NCI-H345 treated with DMSO at 0.1 percent for 48 hours (cell line): ENCODE measurements around the gene NYNRIN.
"Not testable (repeated sequence)": the region's sequence is repeated elsewhere in the genome, so short reads cannot be mapped to it uniquely, and the experiment has no call there.

Experiments used
- DNase-seq: peaks from one replicate; lab custom pipeline; 2025; ENCODE audit not compliant: unreplicated experiment; lab: John Stamatoyannopoulos, UW

Gene NYNRIN

DNA sequence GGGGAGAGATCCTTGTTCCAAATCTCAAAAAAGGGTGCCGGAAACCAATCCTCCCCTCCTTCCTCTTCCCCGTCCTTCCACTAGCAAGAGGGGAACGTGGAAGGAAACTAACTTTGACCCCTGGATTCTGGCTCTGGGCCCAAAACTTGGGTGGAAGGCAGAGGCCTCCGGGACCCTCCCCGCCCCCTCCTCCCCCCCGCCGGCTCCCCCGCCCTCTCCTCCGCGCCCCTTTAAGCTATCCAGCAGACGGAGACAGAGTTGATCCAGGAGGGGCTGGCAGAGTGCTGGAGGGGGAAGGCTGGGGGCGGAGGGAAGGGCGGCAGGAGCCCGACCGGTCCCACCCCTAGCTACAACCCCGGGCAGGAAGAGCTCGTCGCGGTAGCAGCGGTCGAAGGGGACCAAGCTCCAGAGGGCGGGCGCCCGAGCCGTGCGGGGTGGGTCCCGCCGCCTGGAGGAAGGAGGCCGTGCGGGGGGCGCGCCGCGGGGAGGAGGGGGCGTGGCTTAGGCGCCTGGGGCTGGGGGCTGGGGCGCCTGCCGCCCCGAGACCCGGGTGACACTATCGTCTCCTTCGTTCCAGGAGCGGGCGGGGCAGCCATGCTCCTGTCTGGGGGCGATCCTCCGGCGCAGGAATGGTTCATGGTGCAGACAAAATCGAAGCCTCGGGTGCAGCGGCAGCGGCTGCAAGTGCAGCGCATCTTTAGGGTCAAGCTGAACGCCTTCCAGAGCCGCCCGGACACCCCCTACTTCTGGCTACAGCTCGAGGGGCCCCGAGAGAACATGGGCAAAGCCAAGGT lies at the start of gene NYNRIN:
NYNRIN (plus strand) TSS at position 351 of the 794 bp plus-strand sequence; CDS start at position 595, 244 bp downstream.
- DNase-seq, result peak; percentile 7

DNA sequence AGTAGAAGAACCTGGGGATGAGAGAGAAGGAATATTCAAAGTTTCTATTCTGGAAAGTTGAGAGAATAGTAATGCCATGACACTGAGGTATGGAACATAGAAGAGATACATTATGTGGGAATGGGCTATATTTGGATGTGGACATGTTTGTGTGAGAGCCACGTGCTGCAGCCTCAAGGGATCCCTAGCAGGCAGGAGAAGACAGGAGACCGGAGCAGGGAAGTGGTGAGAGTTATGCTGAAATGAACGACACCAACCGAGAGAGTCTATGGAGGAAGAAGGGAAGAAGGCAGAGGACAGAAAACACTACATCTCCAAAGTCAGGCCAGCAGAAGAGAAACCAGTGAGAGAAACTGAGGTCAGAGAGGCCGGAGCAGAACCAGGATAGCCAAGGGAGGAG lies 49.1 kb upstream of the NYNRIN start:
- DNase-seq, result no peak

DNA sequence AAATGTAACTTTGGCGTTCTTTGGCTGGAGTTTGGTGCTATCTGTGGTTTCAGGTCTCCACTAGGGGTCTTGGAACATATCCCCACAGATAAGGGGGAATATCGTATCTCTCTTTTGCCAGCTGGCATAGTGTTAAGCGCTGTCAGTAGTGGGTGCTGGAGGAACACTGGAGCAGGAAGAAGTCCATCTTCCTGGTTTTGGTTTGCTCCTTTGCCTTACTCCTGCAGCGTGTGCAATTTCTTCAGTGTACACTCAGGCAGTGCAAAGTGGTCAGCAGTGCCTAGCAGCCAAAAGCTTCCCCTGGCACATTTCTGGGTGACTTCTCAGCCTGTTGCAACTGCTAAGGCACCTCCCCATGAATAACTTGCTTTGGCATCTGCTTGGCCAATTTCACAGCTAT lies 47.3 kb upstream of the NYNRIN start:
- no peak for DNase-seq

DNA sequence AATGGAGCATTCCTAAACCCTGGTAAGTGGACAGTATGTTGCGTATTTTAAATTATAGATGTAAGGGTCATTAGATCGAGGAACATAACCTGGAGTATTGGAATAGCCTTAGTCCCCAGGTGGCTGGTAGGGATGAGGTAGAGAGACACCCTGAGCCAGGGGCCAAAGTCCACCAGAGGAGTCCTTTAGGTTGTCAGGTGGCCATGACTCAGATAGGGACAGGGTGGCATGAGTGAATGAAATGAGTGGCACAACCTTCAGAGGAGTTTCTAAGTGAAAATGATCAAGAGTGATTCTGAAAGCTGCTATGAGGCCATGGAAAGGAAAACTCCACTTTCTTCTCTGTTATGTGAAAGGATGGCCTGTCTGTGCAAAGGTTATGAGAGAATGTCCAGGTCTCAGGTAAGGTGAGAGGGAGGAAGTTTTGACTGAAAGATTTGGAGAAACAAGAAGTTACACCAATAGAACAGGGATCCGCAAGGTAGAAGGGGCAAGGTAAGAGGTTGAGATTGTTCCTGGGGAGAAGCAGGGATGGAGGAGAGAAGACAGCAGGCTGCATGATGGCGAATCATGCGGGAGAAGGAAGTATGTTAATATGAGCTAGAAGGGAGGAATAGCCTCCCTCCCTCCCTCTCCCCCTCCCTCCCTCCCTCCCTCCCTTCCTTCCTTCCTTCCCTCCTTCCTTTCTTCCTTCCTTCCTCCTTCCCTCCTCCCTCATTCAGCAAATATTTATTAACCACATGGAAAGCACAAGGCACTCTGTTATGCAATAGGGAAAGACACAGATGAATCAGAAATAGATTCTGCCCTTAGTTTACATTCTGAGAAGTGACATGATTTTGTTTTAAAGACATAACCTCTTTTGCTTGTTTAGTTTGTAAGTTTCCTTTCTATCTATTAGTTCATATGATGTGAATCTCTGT lies 45.0 kb upstream of the NYNRIN start:
- DNase-seq, result no peak

DNA sequence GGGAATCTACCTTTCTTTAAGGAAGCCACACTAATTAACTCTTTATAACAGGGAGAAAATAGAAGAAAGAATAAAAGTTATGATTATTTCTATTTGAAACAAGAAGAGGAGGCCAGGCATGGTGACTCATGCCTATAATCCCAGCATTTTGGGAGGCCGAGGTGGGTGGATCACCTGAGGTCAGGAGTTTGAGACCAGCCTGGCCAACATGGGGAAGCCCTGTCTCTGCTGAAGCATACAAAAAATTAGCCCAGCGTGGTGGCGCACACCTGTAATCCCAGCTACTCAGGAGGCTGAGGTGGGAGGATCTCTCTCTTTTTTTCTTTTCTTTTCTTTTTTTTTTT lies 44.3 kb upstream of the NYNRIN start:
- DNase-seq, result not testable (repeated sequence)

DNA sequence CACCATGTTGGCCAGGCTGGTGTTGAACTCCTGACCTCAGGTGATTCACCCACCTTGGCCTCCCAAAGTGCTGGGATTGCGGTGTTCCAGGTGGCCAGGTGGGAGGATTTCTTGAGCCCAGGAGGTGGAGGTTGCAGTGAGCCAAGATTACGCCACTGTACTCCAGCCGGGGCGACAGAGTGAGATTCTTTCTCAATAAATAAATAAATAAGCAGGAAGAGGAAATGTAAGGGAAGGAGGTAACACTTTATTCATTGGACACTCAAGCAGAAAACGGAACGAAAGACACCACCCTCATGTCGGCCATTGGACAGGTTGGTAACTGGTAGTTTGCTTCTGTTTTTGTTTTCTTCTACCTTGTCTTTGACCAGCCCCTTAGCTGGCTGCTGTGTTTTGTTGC lies 43.8 kb upstream of the NYNRIN start:
- no peak for DNase-seq

DNA sequence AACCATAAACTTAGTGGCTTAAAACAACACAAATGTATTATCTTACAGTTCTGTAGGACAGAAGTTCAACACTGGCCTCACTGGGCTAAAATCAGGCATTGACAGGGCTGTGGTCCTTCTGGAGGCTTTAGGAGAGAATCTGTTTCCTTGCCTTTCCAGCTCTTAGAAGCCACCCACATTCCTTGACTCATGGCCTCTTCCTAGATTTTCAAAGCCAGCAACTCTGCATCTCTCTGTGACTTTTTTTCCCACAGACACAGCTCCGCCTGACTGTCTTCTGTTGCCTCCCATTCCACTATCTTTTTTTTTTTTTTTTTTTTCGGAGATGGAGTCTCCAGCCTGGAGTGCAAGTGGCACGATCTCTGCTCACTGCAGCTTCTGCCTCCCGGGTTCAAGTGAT lies 42.6 kb upstream of the NYNRIN start:
- DNase-seq, result no peak

DNA sequence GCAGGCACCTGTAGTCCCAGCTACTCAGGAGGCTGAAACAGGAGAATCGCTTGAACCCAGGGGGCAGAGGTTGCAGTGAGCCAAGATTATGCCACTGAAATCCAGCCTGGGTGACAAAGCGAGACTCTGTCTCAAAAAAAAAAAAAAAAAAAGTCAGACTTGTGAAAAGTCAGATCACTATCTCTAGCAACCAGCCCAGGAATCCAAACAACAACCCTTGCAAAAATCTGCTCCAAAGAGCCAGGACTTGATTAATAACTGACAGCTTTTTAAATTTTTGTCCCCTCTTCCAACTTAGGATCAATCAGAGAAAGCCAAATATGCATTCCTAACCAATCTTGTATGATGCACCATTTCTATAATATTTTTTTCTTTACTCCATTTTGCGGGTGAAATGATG lies 38.5 kb upstream of the NYNRIN start:
- no peak for DNase-seq

DNA sequence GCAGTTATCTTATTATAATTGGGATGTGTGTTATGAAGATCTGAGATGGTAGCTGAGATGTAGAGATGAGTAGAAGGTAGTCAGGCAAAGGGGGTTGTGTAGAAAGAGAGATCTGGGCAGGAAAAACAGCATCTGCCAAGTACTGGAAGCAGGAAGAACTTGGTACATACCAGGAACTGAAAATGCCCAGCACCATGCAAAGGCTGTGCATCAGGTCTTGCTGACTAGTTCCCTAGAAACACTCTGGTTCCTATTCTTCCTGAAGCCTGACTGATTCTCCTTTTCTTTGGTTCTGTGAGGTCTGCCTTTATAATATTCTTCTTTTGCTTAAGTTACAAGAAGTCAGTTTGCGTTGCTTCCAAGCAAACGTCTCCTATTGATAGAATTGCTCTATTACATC lies 37.5 kb upstream of the NYNRIN start:
- no peak for DNase-seq

DNA sequence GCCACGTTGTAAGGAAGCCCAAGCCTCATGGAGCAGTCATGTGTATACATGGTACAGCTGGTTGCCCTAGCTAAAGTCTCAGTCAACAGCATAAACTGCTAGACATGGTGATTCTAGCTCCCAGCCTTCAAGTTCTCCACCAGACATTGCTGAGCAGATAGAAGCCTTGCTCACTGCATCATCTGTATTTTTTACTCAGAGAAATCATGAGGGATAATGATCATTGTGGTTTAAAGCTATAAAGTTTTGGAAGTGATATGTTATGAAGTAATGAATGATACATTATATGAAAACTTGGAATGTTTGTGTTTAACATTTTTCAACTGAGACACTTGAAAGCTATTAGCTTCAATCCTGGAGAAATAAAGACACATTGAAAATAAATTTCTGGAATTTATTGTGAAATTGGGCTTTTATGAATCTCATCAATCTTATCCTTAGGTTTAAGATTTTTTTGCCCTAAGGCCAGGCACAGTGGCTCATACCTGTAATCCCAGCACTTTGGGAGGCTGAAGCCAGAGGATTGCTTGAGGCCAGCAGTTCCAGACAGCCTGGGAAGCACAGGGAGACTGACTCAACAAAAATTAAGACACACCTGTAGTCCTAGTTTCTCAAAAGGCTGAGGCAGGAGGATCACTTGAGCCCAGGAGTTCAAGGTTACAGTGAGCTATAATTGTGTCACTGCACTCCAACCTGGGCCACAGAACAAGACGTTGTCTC lies 36.4 kb upstream of the NYNRIN start:
- no peak for DNase-seq

DNA sequence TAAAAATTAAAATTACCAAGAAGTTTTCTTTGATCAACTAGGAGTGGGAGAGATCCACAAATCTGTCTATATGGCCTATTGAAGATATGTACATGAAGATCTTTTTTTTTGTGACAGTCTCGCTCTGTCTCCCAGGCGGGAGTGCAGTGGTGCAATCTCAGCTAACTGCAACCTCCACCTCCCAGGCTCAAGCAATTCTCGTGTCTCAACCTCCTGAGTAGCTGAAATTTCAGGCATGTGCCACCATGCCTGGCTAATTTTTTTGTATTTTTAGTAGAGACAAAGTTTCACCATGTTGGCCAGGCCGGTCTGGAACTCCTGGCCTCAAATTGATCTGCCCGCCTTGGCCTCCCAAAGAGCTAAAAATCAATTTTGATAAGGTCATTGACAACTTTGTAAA lies 35.4 kb upstream of the NYNRIN start:
- no peak for DNase-seq

DNA sequence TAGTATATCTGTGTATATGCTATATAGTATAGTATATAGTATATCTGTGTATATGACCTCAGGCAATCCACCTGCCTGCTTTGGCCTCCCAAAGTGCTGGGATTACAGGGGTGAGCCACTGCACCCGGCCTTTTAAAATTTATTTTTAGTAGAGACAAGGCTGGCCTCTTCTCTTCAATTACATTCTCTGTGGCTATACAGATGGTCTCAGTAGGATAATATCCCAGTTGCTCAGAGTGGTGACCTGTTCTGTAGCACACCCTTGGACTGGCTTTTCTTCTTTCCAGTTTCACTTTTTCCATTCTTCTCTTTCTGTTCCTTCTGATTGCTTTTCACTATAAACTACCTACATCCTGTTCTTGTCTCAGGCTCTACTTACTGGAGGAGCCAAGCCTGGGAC lies 34.0 kb upstream of the NYNRIN start:
- DNase-seq, result no peak

DNA sequence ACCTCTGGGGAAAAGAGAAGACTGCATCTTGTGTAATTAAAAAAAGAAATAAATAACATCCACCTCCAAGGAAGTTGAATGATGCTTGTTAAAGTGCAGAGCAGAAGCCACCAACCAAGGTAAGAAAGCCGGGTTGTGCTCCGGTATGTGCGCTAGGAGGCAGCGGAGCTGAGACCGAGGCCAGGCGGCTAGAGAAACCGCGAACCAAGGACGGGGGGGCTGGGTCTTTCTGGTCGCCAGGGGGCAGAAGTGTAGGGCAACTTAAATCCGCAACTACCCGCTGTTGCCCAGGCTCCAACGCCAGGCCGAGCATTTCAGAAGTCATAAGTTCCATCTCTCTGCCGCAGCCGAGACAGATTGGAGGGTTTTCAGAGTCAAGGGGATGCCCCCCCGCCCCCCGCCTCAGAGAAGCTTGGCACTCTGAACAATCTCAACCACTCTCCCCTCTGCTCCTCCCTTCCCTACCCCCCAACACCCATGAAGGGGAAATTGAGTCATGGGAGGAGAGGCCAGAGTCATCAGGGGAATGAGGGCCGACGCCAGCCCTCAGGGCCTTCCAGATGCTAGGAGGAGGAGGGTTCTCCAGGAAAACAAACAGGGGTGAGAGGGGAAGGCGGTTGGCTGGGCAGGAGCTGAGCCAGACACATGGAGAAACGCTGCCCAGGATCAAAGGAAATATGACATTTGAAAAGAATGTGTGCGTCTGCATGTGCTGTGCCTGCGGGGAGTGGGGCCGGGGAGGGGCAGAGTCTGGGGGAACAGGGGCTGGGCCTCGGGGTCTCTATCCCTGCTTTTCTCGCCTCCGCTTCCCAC lies 33.0 kb upstream of the NYNRIN start:
- DNase-seq, result peak; percentile 20

DNA sequence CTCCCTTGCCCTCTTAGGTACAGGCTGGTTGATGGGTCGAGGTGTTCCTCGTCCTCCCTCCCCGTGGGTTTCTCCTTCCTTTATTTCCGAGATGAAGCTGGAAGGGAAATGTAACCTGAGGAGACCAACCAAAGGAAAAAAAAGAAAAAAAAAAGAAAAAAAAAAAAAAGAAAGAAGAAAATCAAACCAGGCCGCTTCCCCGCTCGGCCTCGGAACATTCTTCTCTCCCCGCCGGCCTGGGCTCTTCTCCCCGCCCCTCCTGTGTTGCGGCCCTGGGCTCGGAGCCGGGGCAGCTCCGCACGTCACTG lies 32.4 kb upstream of the NYNRIN start:
- no peak for DNase-seq

DNA sequence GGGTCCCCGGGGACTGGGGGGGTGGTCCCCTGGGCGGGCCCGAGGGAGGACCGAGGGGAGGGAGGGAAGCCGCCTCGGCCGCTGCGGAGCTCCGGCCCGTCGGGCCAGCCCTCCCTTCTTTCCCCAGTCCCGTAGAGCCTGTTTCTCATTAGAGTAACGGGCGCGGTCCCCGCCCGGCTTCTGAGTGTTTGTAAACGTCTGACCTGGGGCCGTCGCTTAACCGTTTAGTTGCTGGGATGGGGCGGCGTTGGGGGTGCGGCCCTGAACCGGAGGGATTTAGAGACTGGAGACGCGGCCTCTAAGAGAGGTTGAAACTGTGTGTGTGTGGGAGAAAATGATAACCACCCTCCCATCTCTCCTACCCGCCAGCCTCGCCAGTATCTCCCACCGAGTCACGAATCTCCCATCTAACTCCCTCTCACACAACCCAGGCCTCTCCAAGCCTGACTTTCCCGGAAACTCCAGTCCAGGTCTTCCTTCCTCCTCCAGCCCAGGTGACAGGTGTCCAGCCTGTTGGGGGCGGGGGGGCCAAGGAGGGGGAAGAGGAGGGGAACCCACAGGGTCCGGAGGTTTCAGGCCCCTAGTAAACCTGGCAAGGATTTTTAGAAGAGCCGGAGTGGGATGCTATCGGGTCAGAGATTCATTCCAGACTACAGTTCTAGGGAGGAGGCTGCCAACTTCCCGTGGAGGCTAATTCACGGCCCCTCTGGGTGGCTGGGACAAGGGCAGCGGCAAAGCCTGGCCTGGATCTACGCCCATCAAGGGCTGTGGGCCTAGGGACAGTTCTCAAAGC lies 31.9 kb upstream of the NYNRIN start:
- peak; percentile 94 for DNase-seq

DNA sequence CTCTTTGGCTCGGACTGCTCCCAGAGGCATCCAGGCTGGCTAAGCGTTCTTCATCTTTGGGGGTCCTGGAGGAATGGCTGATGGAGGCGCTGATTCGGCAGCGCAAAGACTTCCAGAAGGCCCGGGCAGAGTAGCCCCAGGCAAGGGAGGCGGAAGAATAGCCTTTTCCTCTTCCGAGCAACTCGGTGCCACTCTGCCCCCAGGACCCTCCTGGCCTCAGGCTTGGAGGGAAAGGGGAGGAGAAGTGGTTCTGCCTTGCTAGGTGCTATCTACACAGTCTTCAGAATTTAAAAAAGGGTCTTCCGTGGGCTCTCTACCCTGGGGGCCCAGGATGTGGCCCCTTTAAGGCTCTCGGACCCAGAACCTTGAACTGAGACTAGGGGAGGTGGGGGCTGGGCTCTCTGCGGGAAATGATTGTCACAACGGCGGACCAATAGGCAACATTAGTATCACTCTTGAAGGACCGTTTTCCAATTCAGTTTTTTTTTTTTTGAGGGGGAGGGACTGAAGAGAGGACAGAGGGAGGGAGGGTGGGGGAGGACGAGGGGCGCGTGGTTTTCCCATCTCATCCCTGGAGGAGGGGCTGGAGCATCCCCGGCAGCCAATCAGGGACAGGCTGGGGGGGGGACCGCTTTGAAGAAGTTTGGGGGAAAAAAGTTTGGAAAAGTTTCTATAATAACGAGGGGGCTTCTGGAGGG lies 31.1 kb upstream of the NYNRIN start, which contains the start of gene NFATC4:
NFATC4 (plus strand) TSS at position 671 of the 698 bp plus-strand sequence. CDS start 157 bp downstream, outside the sequence.
- DNase-seq, result peak; percentile 53

DNA sequence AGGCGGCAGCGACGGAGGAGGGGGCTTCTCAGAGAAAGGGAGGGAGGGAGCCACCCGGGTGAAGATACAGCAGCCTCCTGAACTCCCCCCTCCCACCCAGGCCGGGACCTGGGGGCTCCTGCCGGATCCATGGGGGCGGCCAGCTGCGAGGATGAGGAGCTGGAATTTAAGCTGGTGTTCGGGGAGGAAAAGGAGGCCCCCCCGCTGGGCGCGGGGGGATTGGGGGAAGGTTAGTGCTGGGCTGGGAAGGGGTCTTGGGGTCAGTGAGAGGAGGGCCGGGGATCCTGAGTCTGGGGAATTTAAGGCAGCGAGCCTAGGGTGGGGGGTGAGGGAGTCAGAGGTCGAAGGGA lies 30.6 kb upstream of the NYNRIN start:
- DNase-seq, result no peak

DNA sequence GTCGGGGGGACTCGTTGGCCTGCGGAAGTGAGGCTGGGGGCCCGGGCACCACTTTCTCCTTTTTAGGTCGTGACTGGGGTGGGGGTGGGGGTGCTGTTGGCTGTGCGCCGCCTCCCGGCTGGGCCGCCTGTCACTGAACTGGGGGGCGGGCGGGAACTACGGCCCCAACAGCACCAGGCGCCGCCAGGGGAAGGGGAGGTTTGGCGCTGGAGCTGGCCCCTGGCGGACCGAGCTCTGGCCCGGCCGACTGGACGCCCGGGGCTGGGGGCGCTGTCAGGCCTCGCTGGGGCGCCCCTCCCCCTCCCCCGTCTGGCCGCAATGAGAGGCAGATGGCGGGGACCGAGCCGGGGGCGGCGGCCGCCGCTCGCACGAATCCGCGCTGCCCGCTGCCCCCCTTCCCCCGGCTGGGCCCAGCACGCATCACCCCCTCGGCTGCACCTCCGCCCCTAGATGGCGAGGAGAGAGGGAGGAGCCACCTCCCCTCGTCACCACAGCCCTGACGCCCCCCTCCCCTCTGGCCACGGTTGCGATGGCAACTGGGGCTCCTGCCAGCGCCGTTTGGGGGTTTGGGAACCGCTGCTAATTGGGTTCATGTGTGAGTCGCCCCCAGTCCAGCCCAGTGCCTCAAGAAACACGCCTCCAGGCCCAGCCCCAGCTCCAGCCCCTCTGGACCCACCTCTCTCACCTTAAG lies 30.1 kb upstream of the NYNRIN start:
- no peak for DNase-seq

DNA sequence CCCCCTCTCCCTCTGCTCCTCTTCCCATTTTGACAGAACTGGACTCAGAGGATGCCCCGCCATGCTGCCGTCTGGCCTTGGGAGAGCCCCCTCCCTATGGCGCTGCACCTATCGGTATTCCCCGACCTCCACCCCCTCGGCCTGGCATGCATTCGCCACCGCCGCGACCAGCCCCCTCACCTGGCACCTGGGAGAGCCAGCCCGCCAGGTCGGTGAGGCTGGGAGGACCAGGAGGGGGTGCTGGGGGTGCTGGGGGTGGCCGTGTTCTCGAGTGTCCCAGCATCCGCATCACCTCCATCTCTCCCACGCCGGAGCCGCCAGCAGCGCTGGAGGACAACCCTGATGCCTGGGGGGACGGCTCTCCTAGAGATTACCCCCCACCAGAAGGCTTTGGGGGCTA lies 29.3 kb upstream of the NYNRIN start:
- DNase-seq, result no peak
